ENCODE measurements around the gene NDUFS6. TPM values are rescaled to one million over a fixed set of nuclear protein-coding genes. Genes with fewer than 3 reads are reported as not detected.

Gene NDUFS6
- total RNA-seq, 3 donors from 2014 or later: 38.7 to 43.5 (median 39.3) TPM

DNA sequence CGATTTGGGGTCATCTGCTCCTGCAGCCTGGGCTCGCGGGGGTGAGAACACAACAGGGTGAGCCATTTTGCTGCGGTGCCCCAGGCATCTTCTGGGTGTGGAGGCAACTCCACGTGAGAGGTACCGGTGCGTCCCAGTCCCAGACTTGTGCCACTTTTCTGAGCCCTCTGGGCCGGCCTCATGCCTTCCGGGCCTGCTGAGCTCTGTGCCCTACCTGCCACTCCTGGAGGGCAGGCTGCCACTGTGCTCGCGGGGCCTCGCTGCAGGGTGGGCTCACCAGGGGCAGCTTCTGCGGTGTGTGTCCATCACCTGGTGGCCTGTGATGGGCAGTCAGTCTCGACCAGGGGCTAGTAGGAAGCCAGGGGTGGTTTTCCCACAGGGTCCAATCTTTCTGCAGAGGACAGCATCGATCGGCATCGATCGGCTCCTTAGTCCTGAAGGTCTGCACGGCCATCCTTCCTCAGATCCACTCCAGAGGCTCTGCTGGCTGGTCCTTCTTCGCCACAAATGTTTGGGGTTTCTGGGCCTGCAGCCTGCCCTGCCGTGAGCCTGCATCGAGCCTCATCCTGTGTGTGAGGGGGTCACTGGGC is 58.9 kb downstream of the NDUFS6 start:
- TF ChIP-seq, protein P1, sequence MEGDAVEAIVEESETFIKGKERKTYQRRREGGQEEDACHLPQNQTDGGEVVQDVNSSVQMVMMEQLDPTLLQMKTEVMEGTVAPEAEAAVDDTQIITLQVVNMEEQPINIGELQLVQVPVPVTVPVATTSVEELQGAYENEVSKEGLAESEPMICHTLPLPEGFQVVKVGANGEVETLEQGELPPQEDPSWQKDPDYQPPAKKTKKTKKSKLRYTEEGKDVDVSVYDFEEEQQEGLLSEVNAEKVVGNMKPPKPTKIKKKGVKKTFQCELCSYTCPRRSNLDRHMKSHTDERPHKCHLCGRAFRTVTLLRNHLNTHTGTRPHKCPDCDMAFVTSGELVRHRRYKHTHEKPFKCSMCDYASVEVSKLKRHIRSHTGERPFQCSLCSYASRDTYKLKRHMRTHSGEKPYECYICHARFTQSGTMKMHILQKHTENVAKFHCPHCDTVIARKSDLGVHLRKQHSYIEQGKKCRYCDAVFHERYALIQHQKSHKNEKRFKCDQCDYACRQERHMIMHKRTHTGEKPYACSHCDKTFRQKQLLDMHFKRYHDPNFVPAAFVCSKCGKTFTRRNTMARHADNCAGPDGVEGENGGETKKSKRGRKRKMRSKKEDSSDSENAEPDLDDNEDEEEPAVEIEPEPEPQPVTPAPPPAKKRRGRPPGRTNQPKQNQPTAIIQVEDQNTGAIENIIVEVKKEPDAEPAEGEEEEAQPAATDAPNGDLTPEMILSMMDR (IDR thresholded peaks at IDR 0.05): no peak
- no peak for ATAC-seq
- Histone ChIP-seq H3K36me3 (ENCODE audit: low read depth) (no peaks in the 10 kb centered on the region), H3K4me1 (ENCODE audit: low read depth) (peaks cover 2% of the 10 kb centered on the region), H3K4me3 (no peak overlapping the region), H3K9me3 (no peaks in the 10 kb centered on the region)
- no peak for DNase-seq
- intact Hi-C loops (cut with DNase I, micrococcal nuclease): no loop called here

DNA sequence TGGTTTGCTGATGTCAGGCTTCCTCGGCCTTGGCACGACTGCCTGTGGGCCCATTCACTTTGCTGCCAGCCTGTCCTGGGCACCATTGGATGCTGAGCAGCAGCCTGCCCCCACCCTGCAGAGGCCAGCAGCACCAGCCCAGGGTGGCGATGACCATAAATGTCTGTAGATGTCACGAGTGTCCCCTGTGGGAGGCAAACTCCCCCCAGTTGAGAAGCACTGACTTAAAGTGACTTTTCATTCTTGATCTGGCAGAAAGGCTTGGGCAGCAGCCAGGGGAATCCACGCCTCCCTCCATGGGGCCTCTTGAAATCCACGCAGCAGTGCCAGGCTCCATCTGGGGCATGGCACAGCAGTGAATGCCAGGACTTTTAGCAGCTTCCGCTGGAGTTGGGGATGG is 59.7 kb downstream of the NDUFS6 start:
- Histone ChIP-seq H3K4me1 (ENCODE audit: low read depth) (peaks cover 2% of the 10 kb centered on the region), H3K9me3 (no peaks in the 10 kb centered on the region), H3K4me3 (no peak overlapping the region), H3K36me3 (ENCODE audit: low read depth) (no peaks in the 10 kb centered on the region)
- intact Hi-C loops (cut with DNase I, micrococcal nuclease): no loop called here
- no peak for DNase-seq
- ATAC-seq: no peak
- TF ChIP-seq, protein P1 (IDR thresholded peaks at IDR 0.05): no peak

DNA sequence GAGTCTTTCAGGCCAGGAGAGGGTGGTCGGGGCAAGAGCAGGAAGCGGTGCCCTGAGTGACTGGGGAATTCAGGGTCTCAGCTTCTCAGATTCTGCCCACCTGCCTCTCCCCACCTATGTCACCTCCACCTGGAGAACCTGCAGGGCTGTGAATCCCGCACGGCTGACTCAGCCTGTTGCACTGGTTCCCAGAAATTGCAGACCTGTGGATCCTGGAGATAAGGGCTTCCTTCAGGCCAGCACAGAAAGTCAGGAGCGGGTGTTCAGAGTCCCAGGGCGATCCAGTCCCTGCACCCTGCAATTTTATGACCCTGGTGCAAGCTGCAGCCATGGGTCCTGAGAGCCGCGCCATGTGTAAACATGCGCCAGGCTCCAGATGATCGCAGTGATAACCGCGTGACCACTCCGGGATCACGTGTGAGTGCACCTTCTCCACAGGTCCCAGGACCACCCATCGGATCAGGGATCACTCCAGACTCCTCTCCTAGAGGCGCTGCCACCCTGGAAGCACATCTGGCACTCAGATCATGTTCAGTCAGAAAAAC is 63.8 kb downstream of the NDUFS6 start:
- no peaks in the 10 kb centered on the region for H3K36me3 ChIP-seq (ENCODE audit: low read depth)
- TF ChIP-seq, protein P1 (IDR thresholded peaks at IDR 0.05): no peak
- H3K9me3 ChIP-seq: no peaks in the 10 kb centered on the region
- peaks cover 2% of the 10 kb centered on the region for H3K4me1 ChIP-seq (ENCODE audit: low read depth)
- intact Hi-C loops (cut with DNase I, micrococcal nuclease): no loop called here
- ATAC-seq: peak; percentile 82
- H3K4me3 ChIP-seq: no peak overlapping the region
- peak in 2 of 3 donors; percentile 50 to 53 for DNase-seq

DNA sequence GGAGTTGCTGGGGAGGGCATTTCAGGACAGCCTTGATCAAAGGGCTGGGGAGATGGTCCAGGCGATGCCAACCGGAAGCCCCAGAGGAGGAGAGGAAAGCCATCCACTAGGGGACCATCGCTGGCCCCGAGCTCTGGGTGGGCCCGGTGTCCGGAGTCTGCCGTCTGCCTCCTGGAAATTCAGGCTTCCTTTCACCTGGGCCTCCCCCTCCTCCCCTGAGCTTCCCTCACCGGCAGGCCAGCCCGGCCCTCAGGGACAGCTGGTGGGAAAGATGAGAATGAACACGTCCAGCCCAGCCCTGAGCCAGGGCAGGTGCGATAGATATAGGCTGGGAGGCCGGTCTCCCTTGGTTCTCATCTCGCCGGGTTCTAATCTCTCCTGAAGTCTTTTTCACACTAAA is 64.3 kb downstream of the NDUFS6 start:
- peaks cover 2% of the 10 kb centered on the region for H3K4me1 ChIP-seq (ENCODE audit: low read depth)
- H3K36me3 ChIP-seq (ENCODE audit: low read depth): no peaks in the 10 kb centered on the region
- DNase-seq (no peak), ATAC-seq (no peak)
- H3K9me3 ChIP-seq: no peaks in the 10 kb centered on the region
- no peak overlapping the region for H3K4me3 ChIP-seq
- intact Hi-C loops (cut with DNase I, micrococcal nuclease): no loop called here
- TF ChIP-seq, protein P1 (IDR thresholded peaks at IDR 0.05): no peak

Other genes with a start within 250 kb of the NDUFS6 start
- 10 to 100 TPM; 26.3 to 41.4 (median 28.6) TPM for gene MRPL36, start 1.6 kb upstream of the NDUFS6 start, total RNA-seq
- gene IRX4, start 81.5 kb downstream of the NDUFS6 start, total RNA-seq: not detected